ENCODE measurements around the gene DCP2.
"Not testable (repeated sequence)": the region's sequence is repeated elsewhere in the genome, so short reads cannot be mapped to it uniquely, and the experiment has no call there.

Gene DCP2

GRCh38 chr5:112976432-112977309 lies at the start of gene DCP2:
Gene DCP2 (plus strand): TSS chr5:112976798. CDS start chr5:112976934, 136 bp downstream.
- FAIRE-seq (peak; percentile 100), DNase-seq (ENCODE audit: extremely low spot score, insufficient read length, low read depth) (peak; percentile 90)

DNA sequence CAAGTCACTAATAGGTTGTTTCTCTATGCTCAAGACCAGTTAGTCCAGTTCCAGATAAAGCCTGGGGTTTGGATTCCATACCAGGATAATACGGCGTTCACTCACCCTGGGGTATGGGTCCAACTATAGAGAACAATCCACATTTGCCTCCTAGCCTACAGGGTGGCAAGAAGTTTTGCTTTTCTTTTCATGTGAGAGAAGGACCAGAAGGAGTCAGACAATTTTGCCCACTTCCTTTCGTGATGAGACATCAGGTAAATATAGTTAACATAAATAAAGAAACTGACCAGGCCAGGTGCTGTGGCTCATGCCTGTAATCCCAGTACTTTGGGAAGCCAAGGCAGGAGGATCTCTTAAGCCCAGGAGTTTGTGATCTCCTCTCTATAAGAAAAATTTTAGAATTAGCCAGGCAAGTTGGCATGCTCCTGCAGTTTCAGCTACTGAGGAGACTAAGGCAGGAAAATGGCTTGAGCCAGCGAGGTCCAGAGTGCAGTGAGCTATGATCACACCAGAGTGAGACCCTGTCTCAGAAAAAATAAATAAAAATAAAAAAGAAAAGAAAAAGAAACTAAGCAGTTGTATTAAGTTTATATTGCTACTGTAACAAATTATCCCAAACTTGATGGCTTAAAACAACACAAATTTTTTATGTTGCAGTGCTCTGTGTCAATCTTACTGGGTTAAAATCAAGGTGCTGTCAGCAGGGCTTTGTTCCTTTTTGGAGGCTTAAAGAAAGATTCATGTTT lies 47.1 kb upstream of the DCP2 start:
- peak; percentile 95 for FAIRE-seq
- DNase-seq (ENCODE audit: extremely low spot score, insufficient read length, low read depth): no peak

DNA sequence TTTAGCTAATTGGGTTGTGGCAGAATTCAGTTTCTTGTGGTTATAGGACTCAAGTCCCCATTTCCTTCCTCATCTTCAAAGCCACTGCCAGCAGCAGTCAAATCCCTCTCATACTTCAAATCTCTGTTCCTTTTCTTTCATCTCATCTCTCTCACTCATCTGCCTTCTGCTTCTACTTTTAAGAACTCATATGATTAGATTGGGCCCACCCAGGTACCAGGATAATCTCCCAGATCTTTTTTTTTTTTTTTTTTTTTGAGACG lies 46.6 kb upstream of the DCP2 start:
- DNase-seq (ENCODE audit: extremely low spot score, insufficient read length, low read depth) (no peak), FAIRE-seq (peak; percentile 83)

DNA sequence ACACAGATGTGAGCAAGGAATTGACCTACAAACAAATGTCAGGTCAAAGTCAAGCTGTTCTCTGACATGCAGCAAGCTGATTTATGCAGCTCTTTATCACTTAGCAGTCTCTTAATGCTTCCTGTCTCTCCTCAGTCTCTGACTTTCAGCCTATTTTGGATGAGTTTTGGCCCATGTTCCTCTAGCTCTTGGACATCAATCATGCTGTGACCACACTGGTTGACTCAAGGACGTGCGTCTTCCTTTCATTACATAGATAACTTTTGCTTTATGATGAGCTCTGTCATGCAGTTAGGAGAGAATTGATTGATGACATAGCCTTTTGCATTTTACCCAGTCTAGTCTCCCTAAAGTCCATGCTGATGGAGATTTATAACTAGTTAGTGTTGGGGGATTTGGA lies 45.1 kb upstream of the DCP2 start:
- no peak for DNase-seq (ENCODE audit: extremely low spot score, insufficient read length, low read depth)
- peak; percentile 31 for FAIRE-seq

- FAIRE-seq (no peak), DNase-seq (ENCODE audit: extremely low spot score, insufficient read length, low read depth) (no peak)
These were observed 43.5 kb upstream of the DCP2 start for GRCh38 chr5:112933105-112933504.

- no peak for FAIRE-seq
- no peak for DNase-seq (ENCODE audit: extremely low spot score, insufficient read length, low read depth)
These were observed 42.8 kb upstream of the DCP2 start for GRCh38 chr5:112933651-112934365.

DNA sequence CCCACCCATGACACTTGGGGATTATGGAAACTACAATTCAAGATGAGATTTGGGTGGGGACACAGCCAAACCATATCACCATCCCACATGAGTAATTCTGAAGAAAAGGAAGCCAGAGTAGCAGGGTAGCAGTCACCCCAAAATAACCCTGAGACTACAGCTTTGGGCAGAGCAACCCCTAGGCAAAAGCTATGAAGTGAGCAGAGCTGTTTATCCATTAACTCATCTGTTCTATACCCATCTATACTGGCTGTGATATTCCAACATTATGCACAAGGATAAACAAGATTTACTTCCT lies 42.3 kb upstream of the DCP2 start:
- no peak for DNase-seq (ENCODE audit: extremely low spot score, insufficient read length, low read depth)
- no peak for FAIRE-seq

DNA sequence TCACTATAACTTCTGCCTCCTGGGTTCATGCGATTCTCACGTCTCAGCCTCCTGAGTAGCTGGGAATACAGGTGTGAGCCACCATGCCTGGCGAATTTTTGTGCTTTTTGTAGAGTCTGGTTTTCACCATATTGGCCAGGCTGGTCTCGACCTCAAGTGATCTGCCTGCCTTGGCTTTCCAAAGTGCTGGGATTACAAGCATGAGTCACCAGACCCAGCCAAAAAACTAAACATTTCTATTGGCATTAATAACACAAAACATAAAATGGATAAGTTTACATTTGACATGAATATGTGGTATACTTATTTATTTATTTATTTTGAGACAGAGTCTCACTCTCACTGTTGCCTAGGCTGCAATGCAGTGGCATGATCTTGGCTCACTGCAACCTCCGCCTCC lies 40.9 kb upstream of the DCP2 start:
- no peak for DNase-seq (ENCODE audit: extremely low spot score, insufficient read length, low read depth)
- no peak for FAIRE-seq

DNA sequence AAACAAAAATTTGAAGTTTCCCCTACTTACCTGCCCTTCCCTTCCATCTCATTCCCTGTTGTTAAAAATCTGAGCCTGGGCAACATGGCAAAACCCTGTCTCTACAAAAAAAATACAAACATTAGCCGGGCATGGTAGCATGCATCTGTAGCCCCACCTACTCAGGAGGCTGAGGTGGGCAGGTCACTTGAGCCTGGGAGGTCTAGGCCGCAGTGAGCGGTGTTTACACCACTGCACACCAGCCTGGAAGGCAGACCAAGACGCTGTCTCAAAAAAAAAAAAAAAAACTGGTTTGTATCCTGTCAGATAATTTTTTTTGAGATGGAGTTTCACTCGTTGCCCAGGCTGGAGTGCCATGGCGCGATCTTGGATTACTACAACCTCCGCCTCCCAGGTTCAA lies 38.3 kb upstream of the DCP2 start:
- DNase-seq (ENCODE audit: extremely low spot score, insufficient read length, low read depth) (no peak), FAIRE-seq (no peak)

- FAIRE-seq (no peak), DNase-seq (ENCODE audit: extremely low spot score, insufficient read length, low read depth) (no peak)
These were observed 35.9 kb upstream of the DCP2 start for GRCh38 chr5:112940670-112941069.

DNA sequence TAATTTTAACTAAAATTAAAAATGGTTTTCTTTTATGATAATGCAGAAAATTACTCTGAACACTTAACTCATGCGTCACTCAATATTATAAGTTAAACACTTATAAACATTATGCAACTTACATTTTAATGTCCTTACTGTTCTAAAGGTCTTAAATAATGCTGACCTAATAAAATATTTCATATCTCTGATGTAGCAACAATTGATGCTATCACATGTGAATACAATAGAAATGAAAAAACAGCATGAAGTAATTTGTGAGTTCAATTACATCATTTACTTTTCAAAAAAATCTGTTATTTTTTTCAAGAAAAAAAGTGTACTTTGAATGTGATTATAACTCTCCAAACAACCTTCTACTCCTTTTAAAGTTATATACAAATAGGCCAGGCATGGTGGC lies 28.1 kb upstream of the DCP2 start:
- FAIRE-seq: no peak
- no peak for DNase-seq (ENCODE audit: extremely low spot score, insufficient read length, low read depth)

DNA sequence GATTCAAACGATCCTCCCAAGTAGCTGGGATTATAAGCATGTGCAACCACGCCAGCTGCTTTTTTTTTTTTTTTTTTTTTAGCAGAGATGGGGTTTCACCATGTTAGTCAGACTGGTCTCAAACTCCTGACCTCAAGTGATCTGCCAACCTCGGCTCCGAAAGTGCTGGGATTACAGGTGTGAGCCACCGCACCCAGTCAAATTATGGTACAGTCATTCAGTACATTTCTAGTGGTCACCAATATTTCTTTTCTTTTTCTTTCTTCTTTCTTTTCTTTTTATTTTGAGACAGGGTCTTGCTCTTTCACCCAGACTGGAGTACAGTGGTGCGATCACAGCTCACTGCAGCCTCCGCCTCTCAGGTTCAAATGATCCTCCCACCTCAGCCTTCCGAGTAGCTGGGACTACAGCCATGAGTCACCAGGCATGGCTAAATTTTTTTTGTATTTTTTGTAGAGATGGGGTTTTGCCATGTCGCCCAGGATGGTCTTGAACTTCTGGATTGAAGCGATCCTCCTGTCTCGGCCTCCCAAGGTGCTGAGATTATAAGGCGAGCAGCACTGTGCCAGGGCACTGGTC lies 25.4 kb upstream of the DCP2 start:
- no peak for FAIRE-seq
- no peak for DNase-seq (ENCODE audit: extremely low spot score, insufficient read length, low read depth)

GRCh38 chr5:112956606-112957005 lies 20.0 kb upstream of the DCP2 start:
- FAIRE-seq: no peak
- DNase-seq (ENCODE audit: extremely low spot score, insufficient read length, low read depth): no peak

GRCh38 chr5:112957036-112957808 lies 19.4 kb upstream of the DCP2 start:
- no peak for FAIRE-seq
- no peak for DNase-seq (ENCODE audit: extremely low spot score, insufficient read length, low read depth)

GRCh38 chr5:112958093-112959088 lies 18.2 kb upstream of the DCP2 start:
- FAIRE-seq (peak; percentile 59), DNase-seq (ENCODE audit: extremely low spot score, insufficient read length, low read depth) (no peak)

DNA sequence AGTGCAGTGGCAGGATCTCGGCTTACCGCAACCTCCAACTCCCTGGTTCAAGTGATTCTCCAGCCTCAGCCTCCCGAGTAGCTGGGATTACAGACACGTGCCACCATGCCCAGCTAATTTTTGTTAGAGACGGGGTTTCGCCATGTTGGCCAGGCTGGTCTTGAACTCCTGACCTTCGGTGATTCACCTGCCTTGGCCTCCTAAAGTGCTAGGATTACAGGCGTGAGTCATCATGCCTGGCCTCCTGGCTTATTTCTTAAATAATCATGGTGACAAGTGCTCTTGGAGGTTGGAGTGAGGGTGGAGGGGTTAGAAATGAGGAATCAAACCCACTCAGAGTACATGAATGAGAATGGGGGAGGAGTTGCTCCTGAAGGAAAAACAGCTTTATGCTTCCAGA lies 16.7 kb upstream of the DCP2 start:
- not testable (repeated sequence) for FAIRE-seq; DNase-seq (ENCODE audit: extremely low spot score, insufficient read length, low read depth)

DNA sequence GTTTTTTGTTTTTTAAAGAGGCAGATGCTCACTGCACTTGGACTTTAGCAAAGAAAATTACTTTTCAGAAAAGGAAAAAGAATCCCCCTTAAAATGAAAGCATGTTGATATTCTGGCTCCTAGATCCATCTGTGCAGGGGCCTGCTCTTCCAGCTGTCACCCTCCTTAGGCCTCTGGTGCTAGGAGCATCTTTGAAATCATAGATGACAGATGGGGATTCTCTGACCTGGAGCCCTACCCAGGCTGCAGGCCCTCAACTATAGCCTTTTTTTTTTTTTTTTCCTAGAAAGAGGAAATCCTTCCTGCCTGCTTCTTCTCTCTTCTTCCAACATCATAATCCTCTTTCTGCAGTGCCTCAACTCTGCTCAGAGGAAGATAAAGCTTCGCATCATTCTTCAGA lies 16.3 kb upstream of the DCP2 start:
- FAIRE-seq (no peak), DNase-seq (ENCODE audit: extremely low spot score, insufficient read length, low read depth) (no peak)

- DNase-seq (ENCODE audit: extremely low spot score, insufficient read length, low read depth) (no peak), FAIRE-seq (no peak)
These were observed 15.6 kb upstream of the DCP2 start for GRCh38 chr5:112960863-112961504.

All from GM18507 (cell line).